GM21447 (cell line): Measurements from ENCODE around the gene RFPL2.

Experiments
- ATAC-seq: cut with Tn5 transposase; IDR thresholded peaks from one replicate; pipeline ENCODE4 v1.9.1; 2021; ENCODE audit not compliant: unreplicated experiment

RFPL2 gene

GRCh38 chr22:32204856-32205722 lies at the start of gene RFPL2:
Gene RFPL2, minus strand, starts transcription at chr22:32205073. Its CDS starts 2,622 bp downstream, at chr22:32202451.
- no peak for ATAC-seq

GRCh38 chr22:32249231-32249630 lies 44.4 kb upstream of the RFPL2 start:
- ATAC-seq = no peak

- no peak for ATAC-seq
Observed at GRCh38 chr22:32248276-32248675, 43.4 kb upstream of the RFPL2 start.

GRCh38 chr22:32246166-32246565 lies 41.3 kb upstream of the RFPL2 start:
- ATAC-seq = no peak

GRCh38 chr22:32245042-32245441 lies 40.2 kb upstream of the RFPL2 start:
- ATAC-seq = no peak

- no peak for ATAC-seq
Observed at GRCh38 chr22:32244547-32244946, 39.7 kb upstream of the RFPL2 start.

GRCh38 chr22:32240461-32240860 lies 35.6 kb upstream of the RFPL2 start:
- no peak for ATAC-seq

- ATAC-seq = no peak
Observed at GRCh38 chr22:32237906-32238305, 33.0 kb upstream of the RFPL2 start.

GRCh38 chr22:32236970-32237369 lies 32.1 kb upstream of the RFPL2 start:
- ATAC-seq = no peak

GRCh38 chr22:32233091-32233490 lies 28.2 kb upstream of the RFPL2 start:
- no peak for ATAC-seq

GRCh38 chr22:32232191-32232830 lies 27.4 kb upstream of the RFPL2 start:
- ATAC-seq = no peak

- no peak for ATAC-seq
Observed at GRCh38 chr22:32226326-32227104, 21.6 kb upstream of the RFPL2 start.

GRCh38 chr22:32222991-32223390 lies 18.1 kb upstream of the RFPL2 start:
- no peak for ATAC-seq

GRCh38 chr22:32219026-32219425 lies 14.2 kb upstream of the RFPL2 start:
- ATAC-seq = no peak

- no peak for ATAC-seq
Observed at GRCh38 chr22:32218470-32218869, 13.6 kb upstream of the RFPL2 start.

- ATAC-seq = no peak
Observed at GRCh38 chr22:32217465-32217864, 12.6 kb upstream of the RFPL2 start.

GRCh38 chr22:32216911-32217310 lies 12.0 kb upstream of the RFPL2 start:
- ATAC-seq = no peak

- ATAC-seq = no peak
Observed at GRCh38 chr22:32211011-32211410, 6.1 kb upstream of the RFPL2 start.

- ATAC-seq = no peak
Observed at GRCh38 chr22:32208681-32209080, 3.8 kb upstream of the RFPL2 start.

GRCh38 chr22:32207971-32208480 lies 3.2 kb upstream of the RFPL2 start:
- ATAC-seq = no peak
